Measurements from ENCODE around the gene SYCP2. TPM values are rescaled to one million over a fixed set of nuclear protein-coding genes. Genes with fewer than 3 reads are reported as not detected.

The SYCP2 gene
- total RNA-seq, 3 donors from 2014 or later, result 4.5 to 30.1 (median 12.5) TPM

GRCh38 chr20:59933849-59934585 is 580 bp upstream of the SYCP2 start:
- Histone ChIP-seq H3K4me3 (peak overlapping the region; percentile 55 to 87 (median 85)), H3K27ac (peak overlapping the region; percentile 89 to 93), H3K27me3 (no peaks in the 10 kb centered on the region), H3K36me3 (no peaks in the 10 kb centered on the region), H3K4me1 (peaks cover 0 to 11% of the 10 kb centered on the region in 2 donors), H3K9me3 (no peaks in the 10 kb centered on the region)
- peak; percentile 0 to 24 (median 11) for TF ChIP-seq POLR2AphosphoS5 (IDR thresholded peaks at IDR 0.05)
- no peak for TF ChIP-seq POLR2A (IDR thresholded peaks at IDR 0.05)
- TF ChIP-seq CTCF (IDR thresholded peaks at IDR 0.05), result peak; percentile 82 to 95 (median 95)
- DNase-seq (ENCODE audit: low spot score in 2 of 2), result peak; percentile 71 to 84
- intact Hi-C loops (cut with DNase I; ENCODE audit: low total_unique reads), result no loop called here

DNA sequence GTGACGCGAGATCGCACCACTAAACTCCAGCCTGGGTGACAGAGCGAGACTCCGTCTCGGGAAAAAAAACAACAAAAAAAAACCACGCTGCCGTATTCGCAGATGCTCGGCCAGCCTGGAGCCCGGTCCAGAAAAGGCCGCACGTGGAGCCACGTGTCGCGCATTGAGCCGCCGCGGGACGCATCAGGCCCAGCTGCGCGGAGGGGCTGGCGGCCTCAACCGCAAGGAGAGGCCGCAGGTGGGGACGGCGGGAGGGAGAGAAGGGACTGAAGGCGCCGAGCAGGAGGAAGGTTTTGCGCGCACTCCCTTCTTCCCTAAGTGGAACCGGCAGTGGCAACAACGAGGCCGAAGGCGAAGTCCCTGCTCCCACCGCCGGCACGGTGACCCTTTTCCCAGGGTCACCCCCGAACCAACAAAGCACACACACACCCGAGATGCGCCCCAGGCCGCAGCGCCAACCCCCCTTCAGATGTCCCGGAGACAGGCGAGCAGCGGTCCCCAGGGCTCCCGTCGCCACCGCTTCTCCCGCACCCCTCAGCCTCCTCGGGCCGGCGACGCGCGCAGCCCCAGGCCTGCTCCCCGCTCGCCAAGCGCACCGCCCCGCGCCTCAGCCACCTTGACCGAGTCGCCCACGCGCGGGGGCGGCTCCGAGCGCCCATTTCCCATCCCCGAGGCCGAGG is 681 bp downstream of the SYCP2 start:
- H3K27ac ChIP-seq, result peak overlapping the region; percentile 89 to 93
- H3K27me3 ChIP-seq, result no peaks in the 10 kb centered on the region
- H3K36me3 ChIP-seq, result no peaks in the 10 kb centered on the region
- H3K4me3 ChIP-seq, result peak overlapping the region; percentile 55 to 87 (median 85)
- TF ChIP-seq CTCF (IDR thresholded peaks at IDR 0.05) (no peak), POLR2A (IDR thresholded peaks at IDR 0.05) (no peak), POLR2AphosphoS5 (IDR thresholded peaks at IDR 0.05) (no peak)
- no peaks in the 10 kb centered on the region for H3K4me1 ChIP-seq
- DNase-seq (ENCODE audit: low spot score in 2 of 2), result no peak
- H3K9me3 ChIP-seq, result no peaks in the 10 kb centered on the region
- intact Hi-C loops (cut with DNase I; ENCODE audit: low total_unique reads), result no loop called here

DNA sequence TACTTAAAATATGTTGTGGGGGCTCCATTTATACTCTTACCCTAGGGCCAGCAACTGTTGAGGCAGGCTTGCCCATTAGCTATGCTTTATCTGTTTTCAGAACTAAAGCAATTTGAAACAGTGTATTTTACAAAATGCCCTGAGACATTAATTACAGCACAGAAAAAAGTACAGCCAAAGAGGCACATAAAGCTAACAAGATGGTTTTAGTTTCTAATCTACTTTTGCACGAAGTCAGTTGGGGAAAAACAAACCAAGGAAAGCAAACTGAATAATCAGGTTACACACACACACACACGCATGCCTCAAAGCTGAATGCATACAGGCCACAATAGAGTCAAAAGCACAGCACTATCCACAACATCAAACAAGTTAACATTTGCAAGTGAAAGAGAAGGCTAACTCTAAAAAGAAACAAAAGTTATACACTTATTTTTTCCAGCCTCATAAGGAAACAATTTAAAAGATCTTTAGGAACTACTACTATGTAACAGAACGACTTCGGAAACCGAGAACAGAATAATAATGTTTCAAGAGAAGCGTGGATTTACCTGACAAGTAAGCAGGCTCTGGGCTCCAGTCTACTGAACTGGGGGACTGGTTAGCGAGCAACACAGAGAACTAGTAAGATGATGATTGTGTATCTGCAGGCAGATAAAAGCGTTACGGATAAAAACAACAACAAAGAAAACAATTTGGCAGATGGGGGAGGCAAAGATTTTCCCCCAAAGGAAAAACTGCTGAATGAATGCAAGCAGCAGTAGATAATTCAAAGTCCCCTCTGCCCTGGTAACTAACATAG is 1.7 kb downstream of the SYCP2 start:
- Histone ChIP-seq H3K36me3 (no peaks in the 10 kb centered on the region), H3K27me3 (no peaks in the 10 kb centered on the region), H3K9me3 (no peaks in the 10 kb centered on the region), H3K4me3 (no peak overlapping the region), H3K27ac (peak overlapping the region in 1 of 2 donors; percentile 20), H3K4me1 (no peaks in the 10 kb centered on the region)
- intact Hi-C loops (cut with DNase I; ENCODE audit: low total_unique reads), result no loop called here
- DNase-seq (ENCODE audit: low spot score in 2 of 2), result no peak
- no peak for TF ChIP-seq CTCF (IDR thresholded peaks at IDR 0.05)
- no peak for TF ChIP-seq POLR2AphosphoS5 (IDR thresholded peaks at IDR 0.05)
- TF ChIP-seq POLR2A (IDR thresholded peaks at IDR 0.05), result no peak

DNA sequence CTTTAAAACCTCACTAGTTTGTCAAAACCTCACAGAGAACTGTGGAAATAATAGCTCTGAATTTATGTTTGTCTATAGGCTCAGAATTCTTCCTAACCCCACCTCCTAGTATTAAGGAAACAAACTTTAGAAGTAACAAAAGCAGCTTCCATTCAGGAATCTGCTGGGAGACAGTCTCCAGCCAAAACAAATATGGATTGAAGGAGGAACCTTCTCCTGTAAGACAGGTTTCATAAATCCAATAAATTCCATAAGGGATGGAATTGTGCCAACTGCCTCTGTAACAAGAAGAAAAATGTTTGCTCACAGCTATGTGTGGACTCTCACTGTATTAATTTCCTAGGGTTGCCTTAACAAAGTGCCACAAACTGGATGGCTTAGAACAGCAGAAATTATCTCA is 7.5 kb downstream of the SYCP2 start:
- no peak for DNase-seq (ENCODE audit: low spot score in 2 of 2)
- no peak for TF ChIP-seq POLR2AphosphoS5 (IDR thresholded peaks at IDR 0.05)
- TF ChIP-seq POLR2A (IDR thresholded peaks at IDR 0.05), result no peak
- TF ChIP-seq CTCF (IDR thresholded peaks at IDR 0.05), result no peak
- H3K36me3 ChIP-seq, result no peaks in the 10 kb centered on the region
- intact Hi-C loops (cut with DNase I; ENCODE audit: low total_unique reads), result no loop called here
- no peaks in the 10 kb centered on the region for H3K27me3 ChIP-seq
- H3K9me3 ChIP-seq, result no peaks in the 10 kb centered on the region
- H3K4me1 ChIP-seq, result no peaks in the 10 kb centered on the region
- H3K4me3 ChIP-seq, result no peak overlapping the region
- H3K27ac ChIP-seq, result peak overlapping the region; percentile 68 to 74
